ENCODE results near the gene DND1.
"Not testable (repeated sequence)": the region's sequence is repeated elsewhere in the genome, so short reads cannot be mapped to it uniquely, and the experiment has no call there.

Gene DND1

DNA sequence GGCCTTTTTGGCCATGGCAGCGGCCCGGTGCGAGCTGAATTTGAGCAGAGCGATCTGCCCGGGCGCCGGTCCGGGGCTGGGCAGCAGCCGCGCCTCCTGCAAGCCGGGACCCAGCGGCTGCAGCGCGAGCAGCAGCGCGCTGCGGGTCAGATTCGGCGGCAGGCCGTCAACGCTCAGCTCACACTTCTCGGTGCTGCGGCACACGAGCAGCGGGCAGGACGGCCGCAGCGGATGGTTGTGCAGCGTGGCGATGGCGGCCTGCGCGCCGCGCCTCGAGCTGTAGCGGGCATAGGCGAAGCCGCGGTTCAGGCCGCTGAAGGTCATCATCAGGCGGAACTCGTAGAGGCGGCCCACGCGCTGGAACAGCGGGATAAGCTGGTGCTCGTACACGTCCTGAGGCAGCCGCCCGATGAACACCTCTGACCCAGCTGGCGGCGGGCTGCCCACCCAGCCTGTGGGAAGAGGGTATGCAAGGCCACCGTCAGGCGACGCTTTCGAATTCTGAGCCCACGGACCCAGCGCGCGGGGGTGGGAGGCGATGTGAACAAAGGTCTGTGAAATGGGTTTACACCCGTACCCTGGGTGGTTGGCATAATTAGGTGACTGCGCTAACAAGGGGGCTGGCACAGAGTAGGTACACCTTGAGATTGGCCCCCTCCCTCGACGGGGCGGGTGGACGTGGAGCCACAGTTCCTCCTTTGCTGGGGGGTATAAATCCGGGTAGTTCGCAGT, 755 bp downstream of the DND1 start:
- no peak for DNase-seq (ENCODE audit: low read depth)

DNA sequence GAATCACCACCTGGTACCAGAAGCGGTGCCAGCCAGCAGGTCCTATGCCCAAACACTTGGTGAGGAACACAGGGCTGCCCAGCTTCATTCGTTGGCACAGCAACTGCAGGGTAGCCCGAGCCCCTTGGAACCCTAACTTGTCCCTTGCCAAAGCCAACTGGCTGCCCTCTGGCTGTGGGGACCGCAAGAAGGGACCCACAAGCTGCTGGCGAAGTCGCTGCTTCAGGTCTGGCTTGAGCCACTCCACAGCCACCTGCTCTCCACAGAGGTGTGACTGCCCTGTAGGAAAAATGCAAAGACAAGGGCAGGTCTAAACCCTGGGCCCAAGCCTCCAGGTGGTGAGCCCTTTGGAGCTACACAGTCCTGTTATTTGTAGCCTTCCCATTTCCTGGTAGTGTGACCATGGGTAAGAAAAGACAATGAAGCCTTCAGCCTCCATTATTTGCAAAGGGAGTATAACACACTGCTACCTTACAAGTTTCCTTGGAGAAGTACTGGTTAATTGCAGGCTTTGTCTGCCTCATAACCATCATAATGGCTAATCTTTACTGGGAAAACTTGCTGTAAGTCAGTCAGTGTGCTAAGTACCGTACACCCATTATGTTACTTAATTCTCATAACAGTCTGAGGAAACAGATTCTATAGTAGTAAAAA, 1.8 kb downstream of the DND1 start:
- DNase-seq (ENCODE audit: low read depth) = no peak

DNA sequence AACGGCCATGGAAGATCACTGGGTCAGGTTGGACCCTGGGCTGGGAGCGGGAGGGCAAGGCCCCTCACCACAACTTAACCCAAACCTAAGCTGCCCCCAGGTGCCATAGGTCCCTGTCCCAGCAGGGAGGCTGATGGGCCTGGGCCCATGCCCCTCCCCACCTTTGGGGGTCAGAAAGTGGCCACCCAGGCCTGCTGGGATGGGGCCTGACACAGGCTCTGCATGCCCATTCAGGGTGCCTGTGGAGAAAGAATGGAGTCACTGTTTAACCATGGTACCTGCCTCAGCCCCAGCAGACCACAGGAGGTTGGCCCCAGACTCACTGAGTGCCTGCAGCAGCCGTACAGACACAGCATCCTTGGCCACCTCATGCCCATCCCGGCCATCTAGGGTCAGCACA, 2.3 kb downstream of the DND1 start:
- not testable (repeated sequence) for DNase-seq (ENCODE audit: low read depth)

DNA sequence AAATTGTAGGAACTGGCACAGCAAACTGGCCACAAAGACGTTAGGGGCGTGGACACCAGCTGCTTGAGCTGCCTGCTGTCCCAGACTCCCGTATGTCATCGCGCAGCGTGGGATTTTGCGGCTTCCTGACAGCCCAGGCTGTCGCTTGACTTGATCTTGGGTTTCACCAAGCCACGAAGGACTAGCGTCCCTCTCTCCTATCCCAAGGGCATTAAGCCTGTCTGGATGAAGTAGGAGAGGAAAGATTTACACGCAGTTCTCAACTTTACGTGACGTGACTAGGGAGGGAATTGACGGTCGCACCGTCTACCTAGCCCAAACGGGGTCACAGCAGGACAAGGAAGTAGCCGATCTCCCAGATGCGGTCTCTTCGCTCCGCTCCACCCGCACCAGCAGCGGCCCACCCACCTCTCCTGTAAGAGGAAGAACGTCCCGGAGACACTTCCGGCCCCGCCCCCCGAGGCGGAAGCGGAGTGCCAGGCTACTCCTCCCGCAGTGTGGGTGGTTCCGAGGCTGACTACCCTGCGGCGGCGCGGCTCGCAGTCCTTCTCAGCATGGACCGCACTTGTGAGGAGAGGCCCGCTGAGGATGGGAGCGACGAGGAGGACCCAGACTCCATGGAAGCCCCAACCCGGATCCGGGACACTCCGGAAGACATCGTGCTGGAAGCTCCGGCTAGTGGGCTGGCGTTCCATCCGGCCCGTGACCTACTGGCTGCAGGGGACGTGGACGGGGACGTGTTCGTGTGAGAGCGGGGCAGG, 8.8 kb downstream of the DND1 start, which contains the start of gene WDR55:
Gene WDR55 (plus strand): TSS at position 546 of the 761 bp plus-strand sequence. CDS start 9 bp downstream, at position 555.
- DNase-seq (ENCODE audit: low read depth) = peak; percentile 97

- no peak for DNase-seq (ENCODE audit: low read depth)
Measured at GRCh38 chr5:140664030-140664358, 9.4 kb downstream of the DND1 start.

DNA sequence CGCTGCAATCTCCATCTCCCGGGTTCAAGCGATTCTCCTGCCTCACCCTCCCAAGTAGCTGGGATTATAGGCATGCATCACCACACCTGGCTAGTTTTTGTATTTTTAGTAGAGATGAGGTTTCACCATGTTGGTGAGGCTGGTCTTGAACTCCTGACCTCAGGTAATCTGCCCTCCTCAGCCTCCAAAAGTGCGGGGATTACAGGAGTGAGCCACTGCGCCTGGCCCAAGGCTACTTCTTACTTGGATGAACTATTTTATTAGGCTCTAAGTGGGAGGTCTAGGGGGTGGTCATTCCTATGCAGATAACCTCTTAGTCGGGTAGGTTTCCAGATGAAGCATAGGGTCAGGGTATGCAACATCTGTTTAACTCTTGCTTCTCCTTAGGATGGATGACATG, 13.0 kb downstream of the DND1 start:
- DNase-seq (ENCODE audit: low read depth) = not testable (repeated sequence)

DNA sequence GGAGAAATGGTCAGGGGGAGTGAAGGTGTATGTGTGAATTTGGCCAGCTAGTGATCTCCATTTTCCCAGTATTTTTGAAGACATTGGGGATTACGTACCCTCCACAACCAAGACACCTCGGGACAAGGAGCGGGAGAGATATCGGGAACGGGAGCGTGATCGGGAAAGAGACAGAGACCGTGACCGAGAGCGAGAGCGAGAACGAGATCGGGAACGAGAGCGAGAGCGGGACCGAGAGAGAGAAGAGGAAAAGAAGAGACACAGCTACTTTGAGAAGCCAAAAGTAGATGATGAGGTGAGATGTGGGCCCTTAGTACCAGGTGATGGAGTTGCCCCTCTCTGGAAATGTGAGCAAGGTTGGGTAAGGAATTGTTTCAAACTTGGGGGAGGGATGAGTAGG, 14.5 kb downstream of the DND1 start:
- no peak for DNase-seq (ENCODE audit: low read depth)

DNA sequence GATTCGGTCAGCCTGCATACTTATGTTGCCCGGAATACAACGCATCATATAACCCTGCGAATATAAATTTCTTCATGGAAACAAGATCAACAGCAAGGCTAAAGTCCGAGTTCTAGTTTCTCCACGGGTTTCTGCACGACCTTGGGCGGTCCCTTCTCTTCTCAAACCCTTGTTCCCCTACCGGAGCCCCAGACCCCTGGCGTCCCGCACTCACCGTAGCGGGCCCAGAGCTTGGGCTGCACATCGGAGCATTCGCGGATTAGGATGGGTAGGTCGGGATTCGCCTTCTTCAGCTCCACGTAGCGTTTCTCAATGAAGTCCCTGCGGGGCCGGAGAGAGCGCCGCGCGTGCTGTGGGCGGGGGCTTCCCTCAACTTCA, 26.3 kb downstream of the DND1 start:
- DNase-seq (ENCODE audit: low read depth) = no peak

DNA sequence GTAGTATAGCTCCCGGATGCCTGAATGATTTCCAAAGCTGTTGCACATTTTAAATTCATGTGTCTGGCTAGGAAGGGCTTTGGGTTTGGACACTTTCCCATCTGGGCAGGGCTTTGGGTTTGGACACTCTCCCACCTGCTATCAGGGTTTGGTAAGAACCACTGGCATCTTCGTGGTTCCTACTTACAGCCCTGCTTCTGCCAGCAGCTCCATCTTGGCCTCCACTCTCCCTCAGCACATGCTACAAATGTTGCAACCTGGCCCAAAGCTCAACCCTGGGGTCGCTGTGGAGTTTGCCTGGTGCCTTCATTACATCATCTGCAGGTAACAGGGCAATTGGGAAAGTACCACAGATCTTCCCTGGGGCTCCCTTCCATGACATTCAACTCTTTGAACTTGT, 30.7 kb downstream of the DND1 start:
- DNase-seq (ENCODE audit: low read depth) = no peak

- no peak for DNase-seq (ENCODE audit: low read depth)
Measured at GRCh38 chr5:140641716-140642115, 31.7 kb downstream of the DND1 start.

GRCh38 chr5:140639148-140639981, 34.0 kb downstream of the DND1 start, which contains the start of gene TMCO6:
Gene TMCO6, plus strand, starts transcription at chr5:140639451. Its CDS starts 77 bp downstream, at chr5:140639528.
- peak; percentile 96 for DNase-seq (ENCODE audit: low read depth)

DNA sequence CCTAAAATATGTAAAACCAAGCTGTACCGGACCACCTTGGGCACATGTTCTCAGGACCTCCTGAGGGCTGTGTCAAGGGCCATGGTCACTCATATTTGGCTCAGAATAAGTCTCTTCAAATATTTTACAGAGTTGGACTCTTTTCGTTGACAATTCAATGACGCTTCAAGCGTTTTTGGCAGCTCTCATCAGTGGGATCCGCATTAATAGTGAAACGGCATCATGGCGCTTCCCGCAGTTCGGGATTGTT, 34.6 kb downstream of the DND1 start:
- DNase-seq (ENCODE audit: low read depth) = not testable (repeated sequence)

DNA sequence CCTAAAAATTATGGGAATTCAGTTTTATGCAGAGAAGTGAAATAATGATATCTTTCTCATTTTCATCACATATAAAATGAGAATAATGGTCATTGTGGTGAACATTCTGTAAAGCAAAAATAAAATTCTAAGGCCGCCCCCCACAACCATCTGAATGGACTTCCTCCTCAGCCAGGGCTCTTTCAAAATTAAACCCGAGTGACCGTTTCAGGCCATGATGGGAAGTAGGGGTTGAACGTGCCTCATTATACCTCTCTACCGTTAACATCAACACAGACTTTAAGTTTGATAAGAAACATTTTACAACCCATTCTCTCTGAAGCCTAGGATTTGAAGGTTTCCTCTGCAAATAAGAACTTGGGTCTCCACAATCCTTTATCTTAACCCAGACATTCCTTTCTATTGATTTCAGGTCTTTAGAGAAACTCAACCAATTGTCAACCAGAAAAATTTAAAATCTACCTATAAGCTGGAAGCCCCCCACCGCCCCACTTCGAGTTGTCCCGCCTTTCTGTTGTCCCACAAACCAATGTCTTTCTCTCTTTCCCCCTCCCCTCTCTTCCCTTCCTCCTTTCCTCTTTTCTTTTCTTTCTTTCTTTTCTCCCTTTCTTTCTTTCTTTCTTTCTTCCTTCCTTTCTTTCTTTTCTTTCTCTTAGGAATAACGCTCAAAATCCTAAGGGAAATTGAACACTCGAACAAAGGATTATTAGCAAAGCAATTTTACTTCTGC, 35.8 kb downstream of the DND1 start:
- DNase-seq (ENCODE audit: low read depth) = no peak

DNA sequence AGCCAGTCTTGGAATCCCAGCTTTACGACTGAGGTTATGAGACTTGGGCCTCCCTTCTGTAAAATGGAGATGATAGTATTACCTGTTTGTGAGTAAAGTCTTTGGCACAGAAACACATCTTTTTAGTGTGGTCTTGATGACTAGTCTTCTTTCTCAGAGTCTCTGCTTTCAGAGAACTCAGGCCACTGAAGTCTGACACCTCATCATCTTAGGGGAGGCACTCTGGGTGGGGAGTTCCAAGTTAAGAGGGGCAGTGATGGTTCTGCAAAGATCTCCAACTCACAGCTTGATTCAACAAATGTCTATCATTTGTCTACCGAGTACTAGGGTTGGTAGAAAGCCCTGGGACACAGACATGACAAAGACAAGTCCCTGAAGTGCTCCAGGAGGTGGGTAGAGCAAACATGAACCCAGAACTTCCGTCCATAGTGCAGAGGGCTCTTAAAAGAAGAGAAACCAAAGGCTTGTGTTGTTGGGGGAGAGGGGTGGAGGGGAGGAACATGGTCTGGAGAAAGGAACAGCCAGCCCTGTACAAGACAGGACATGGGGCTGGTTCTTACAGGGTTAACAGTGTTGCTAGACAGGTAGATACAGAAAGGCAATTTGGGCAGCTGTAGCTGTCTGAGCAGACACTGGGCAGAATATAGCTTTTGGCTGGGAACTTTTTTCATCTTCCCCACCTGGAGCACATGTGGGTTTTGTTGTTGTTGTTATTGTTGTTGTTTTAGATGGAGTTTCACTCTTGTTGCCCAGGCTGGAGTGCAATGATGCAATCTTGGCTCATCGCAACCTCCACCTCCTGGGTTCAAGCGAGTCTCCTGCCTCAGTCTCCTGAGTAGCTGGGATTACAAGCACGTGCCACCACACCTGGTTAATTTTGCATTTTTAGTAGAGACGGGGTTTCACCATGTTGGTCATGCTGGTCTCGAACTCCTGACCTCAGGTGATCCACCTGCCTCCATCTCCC, 37.8 kb downstream of the DND1 start:
- no peak for DNase-seq (ENCODE audit: low read depth)

- no peak for DNase-seq (ENCODE audit: low read depth)
Measured at GRCh38 chr5:140634103-140634502, 39.3 kb downstream of the DND1 start.

DNA sequence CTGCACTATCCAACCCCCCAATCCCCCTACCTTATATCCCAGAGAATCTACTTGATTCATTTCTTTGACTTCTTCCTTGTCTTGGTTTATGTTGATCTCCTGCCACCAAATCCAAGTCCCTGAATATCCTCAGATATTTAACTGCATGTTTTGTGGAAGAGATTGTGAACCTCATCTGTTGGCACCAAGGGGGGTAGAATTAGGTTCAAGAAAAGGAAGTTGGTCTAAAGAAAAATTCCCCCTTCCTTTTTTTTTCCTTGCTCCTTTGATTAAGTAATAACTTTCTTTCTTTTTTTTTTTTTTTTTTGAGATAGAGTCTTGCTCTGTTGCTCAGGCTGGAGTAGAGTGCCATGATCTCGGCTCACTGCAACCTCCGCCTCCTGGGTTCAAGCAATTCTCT, 39.9 kb downstream of the DND1 start:
- no peak for DNase-seq (ENCODE audit: low read depth)

DNA sequence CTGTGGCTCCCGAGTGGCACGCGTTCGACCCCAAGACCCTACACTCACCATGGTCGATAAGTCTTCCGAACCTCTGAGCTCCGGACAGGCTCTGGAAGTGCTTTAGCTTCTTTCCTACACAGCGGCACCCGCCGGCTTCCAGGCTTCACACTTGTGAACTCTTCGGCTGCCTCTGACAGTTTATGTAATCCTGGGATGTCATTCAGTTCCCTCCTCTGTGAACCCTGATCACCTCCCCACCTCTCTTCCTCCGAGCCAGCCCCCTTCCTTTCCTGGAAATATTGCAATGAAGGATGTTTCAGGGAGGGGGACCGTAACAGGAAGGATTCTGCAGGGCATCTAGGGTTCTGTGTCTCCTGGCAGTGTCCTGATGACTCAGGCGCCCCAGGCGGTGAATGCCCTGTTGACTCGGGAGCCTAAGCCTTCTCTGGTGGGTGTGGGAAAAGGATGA, 40.3 kb downstream of the DND1 start, which contains the start of gene CD14:
Gene CD14 (minus strand): TSS at position 155 of the 451 bp plus-strand sequence. CDS start 104 bp downstream, at position 51.
- DNase-seq (ENCODE audit: low read depth) = no peak

DNA sequence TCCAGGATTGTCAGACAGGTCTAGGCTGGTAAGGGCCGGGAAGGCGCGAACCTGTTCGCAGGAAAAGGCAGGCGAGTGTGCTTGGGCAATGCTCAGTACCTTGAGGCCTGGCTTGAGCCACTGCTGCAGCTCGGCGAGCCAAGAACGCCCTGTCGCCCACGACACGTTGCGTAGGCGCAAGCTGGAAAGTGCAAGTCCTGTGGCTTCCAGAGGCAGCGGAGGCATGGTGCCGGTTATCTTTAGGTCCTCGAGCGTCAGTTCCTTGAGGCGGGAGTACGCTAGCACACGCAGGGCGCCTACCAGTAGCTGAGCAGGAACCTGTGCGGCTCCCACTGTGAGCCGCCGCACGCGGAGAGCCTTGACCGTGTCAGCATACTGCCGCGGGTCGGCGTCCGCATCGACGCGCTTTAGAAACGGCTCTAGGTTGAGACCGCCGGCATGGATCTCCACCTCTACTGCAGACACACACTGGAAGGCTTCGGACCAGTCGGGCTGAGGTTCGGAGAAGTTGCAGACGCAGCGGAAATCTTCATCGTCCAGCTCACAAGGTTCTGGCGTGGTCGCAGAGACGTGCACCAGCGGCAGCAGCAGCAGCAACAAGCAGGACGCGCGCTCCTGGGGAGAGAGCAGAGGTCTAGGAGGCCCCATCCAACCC, 40.9 kb downstream of the DND1 start:
- peak; percentile 29 for DNase-seq (ENCODE audit: low read depth)

DNA sequence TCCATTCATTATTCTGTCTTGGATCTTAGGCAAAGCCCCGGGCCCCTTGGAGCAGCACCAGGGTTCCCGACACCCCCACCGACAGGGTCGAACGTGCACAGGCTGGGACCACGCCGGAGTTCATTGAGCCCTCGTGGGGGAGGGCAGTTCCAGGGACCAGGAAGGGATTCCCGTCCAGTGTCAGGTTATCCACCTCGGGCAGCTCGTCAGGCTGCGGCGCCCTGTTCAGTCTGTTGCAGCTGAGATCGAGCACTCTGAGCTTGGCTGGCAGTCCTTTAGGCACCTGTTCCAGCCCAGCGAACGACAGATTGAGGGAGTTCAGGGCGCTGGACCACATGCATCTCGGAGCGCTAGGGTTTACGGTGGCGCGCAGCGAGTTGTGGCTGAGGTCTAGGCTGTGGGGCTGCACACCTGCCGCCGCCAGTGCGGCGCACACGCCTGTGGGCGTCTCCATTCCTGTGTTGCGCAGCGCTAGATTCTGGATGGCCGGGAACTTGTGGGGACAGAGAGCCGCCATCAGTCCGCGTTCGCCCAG, 41.5 kb downstream of the DND1 start:
- DNase-seq (ENCODE audit: low read depth) = peak; percentile 10

DNA sequence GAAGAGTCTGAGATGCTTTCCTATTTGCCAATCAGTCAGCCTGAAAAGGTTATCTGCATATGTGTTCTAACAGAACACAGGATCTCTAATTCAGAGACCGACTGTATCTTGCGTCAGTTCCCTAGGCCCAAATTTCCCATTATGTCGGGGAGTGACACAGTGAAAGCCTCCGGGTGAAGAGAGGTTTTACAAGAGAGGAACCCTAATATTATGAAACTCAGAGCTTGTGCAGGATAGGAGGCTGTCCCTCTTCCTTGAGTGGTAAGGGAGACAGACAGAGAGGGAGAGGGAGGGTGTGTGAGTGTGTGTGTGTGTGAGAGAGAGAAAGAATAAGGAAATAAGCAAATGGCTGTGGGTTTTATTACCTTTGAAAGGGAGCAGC, 42.3 kb downstream of the DND1 start:
- no peak for DNase-seq (ENCODE audit: low read depth)

Data from activated T-helper 9 cell treated with anti-CD3 and anti-CD28 coated beads, Interleukin-2, amount 50 U/mL, for 16 hours (primary cell).